Liver (tissue), 9 donors: Measurements from ENCODE around the gene DCDC2B. TPM values are rescaled to one million over a fixed set of nuclear protein-coding genes. Genes with fewer than 3 reads are reported as not detected.
A peak's percentile ranks its signal among the peaks of the same experiment; 100 is the strongest.

Source experiments
- DNase-seq: peaks from one replicate; pipeline ENCODE4 v3.0.0-alpha.2; 2017; ENCODE audit warnings: low spot score
- H3K27ac ChIP-seq, 2 donors: one replicate each; pipeline ENCODE4 v1.7.0; 2013; ENCODE audit warnings: inconsistent platforms in 2 of 2, low read length in 2 of 2, control low read depth in 1 of 2, low read depth in 1 of 2, mild to moderate bottlenecking in 1 of 2
- H3K27me3 ChIP-seq, 4 donors: one replicate each; pipeline versions ENCODE4 v1.6.1 to v1.7.0; 2013; ENCODE audit warnings: low read length in 3 of 4, inconsistent platforms in 1 of 4, mild to moderate bottlenecking in 1 of 4, moderate library complexity in 1 of 4; ENCODE audit not compliant: control insufficient read depth in 4 of 4, insufficient read depth in 4 of 4
- H3K36me3 ChIP-seq, 4 donors: one replicate each; pipeline versions ENCODE4 v1.6.1 to v1.7.0; 2013; ENCODE audit warnings: low read length in 3 of 4, mild to moderate bottlenecking in 3 of 4, low read depth in 1 of 4, moderate library complexity in 1 of 4; ENCODE audit not compliant: control insufficient read depth in 4 of 4, insufficient read depth in 3 of 4
- H3K4me1 ChIP-seq, 4 donors: one replicate each; pipeline versions ENCODE4 v1.6.1 to v1.7.0; 2013; ENCODE audit warnings: low read length in 3 of 4, mild to moderate bottlenecking in 3 of 4, moderate library complexity in 1 of 4; ENCODE audit not compliant: control insufficient read depth in 4 of 4, insufficient read depth in 4 of 4
- H3K4me3 ChIP-seq, 3 donors: one replicate each; pipeline versions ENCODE4 v1.6.1 to v1.7.0; 2013; ENCODE audit warnings: low read length in 3 of 3, control low read depth in 1 of 3, low read depth in 1 of 3, mild to moderate bottlenecking in 1 of 3
- H3K9ac ChIP-seq, 2 donors: one replicate each; pipeline ENCODE4 v1.7.0; 2013; ENCODE audit warnings: low read length in 2 of 2, mild to moderate bottlenecking in 2 of 2, moderate library complexity in 2 of 2, control low read depth in 1 of 2, low read depth in 1 of 2
- H3K9me3 ChIP-seq, 4 donors: one replicate each; pipeline versions ENCODE4 v1.6.1 to v1.7.0; 2013; ENCODE audit warnings: low read length in 3 of 4; ENCODE audit not compliant: control insufficient read depth in 4 of 4
- FOXA1 ChIP-seq: IDR thresholded peaks from 2 replicates; pipeline ENCODE4 v1.6.1; 2016; ENCODE audit warnings: antibody characterized with exemption
- FOXA2 ChIP-seq: IDR thresholded peaks from 2 replicates; pipeline ENCODE4 v1.6.1; 2016; ENCODE audit warnings: antibody characterized with exemption
- GABPA ChIP-seq, 2 donors: IDR thresholded peaks in 1 of 2; conservative IDR thresholded peaks in 1 of 2; 2 replicates each; pipeline ENCODE4 v1.6.1; 2016; ENCODE audit warnings: antibody characterized with exemption in 2 of 2, mild to moderate bottlenecking in 1 of 2, moderate library complexity in 1 of 2
- HNF4G ChIP-seq: IDR thresholded peaks from 2 replicates; pipeline ENCODE4 v1.6.1; 2016; ENCODE audit warnings: antibody characterized with exemption
- JUND ChIP-seq, 2 donors: IDR thresholded peaks; 2 replicates each; pipeline ENCODE4 v1.6.1; 2016; ENCODE audit warnings: antibody characterized with exemption in 2 of 2
- NR2F2 ChIP-seq: IDR thresholded peaks from 2 replicates; pipeline ENCODE4 v1.6.1; 2016; ENCODE audit warnings: antibody characterized with exemption
- TAF1 ChIP-seq: conservative IDR thresholded peaks from 2 replicates; pipeline ENCODE4 v1.6.1; 2016; ENCODE audit warnings: antibody characterized with exemption, mild to moderate bottlenecking
- whole genome bisulfite sequencing: extraction: QIAGEN DNeasy Blood & Tissue Kit; methylation state at CpG from one replicate; pipeline ENCODE4 v1.1.7; 2013; 5-methylcytosine and 5-hydroxymethylcytosine counted together
- polyA plus RNA-seq, 2 donors: library from polyadenylated mRNA; stranded (reverse) in 1 of 2; unstranded in 1 of 2; fragments of 200-250 nt in 1 of 2; fragments of >200 nt in 1 of 2; fragmentation: Nextera tagmentation in 1 of 2; extraction: Ambion mirVana in 1 of 2; gene quantifications; one replicate each; pipeline versions ENCODE4 v1.2.1 to v1.2.3, GENCODE V29; 2013 to 2015
- total RNA-seq, 2 donors: library from RNA; depleted of rRNA; stranded (reverse); fragments of >200 nt; gene quantifications; one replicate each; pipeline ENCODE4 v1.2.3, GENCODE V29; 2014
- TF ChIP-seq, protein P1 (sequence below): fragments of 150-350 bp; IDR thresholded peaks from 2 replicates; pipeline ENCODE4 v1.5.1; 2017; ENCODE audit warnings: improper control_type of control experiment, low read depth, low read length; ENCODE audit not compliant: missing input control
- TF ChIP-seq, protein P2 (sequence below): IDR thresholded peaks from 2 replicates; pipeline ENCODE4 v1.6.1; 2016; ENCODE audit warnings: antibody characterized with exemption
- TF ChIP-seq, protein P3 (sequence below): IDR thresholded peaks from 2 replicates; pipeline ENCODE4 v1.6.1; 2016; ENCODE audit warnings: antibody characterized with exemption, mild to moderate bottlenecking
- TF ChIP-seq, protein P4 (sequence below): IDR thresholded peaks from 2 replicates; pipeline ENCODE4 v1.6.1; 2016; ENCODE audit warnings: antibody characterized with exemption
- TF ChIP-seq, protein P5 (sequence below): IDR thresholded peaks from 2 replicates; pipeline ENCODE4 v1.6.1; 2016; ENCODE audit warnings: antibody characterized with exemption
- donor health status: healthy.
- donor health status: healthy.
- donor health status: healthy.
- donor health status: healthy.
- donor health status: healthy.

DCDC2B gene
- total and polyA plus RNA-seq, 4 donors, result 0.08 TPM; not detected in 3

DNA sequence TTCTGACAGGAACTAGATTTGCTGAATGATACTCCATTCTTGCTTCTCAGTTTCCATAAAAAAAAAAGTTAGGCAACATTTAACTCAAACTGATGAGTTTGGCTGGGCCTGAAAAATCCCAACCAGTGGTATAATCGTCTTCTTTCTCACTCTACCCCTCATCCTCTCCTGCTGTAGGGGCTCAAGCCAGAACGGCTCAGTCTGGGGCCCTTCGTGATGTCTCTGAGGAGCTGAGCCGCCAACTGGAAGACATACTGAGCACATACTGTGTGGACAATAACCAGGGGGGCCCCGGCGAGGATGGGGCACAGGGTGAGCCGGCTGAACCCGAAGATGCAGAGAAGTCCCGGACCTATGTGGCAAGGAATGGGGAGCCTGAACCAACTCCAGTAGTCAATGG is 27.8 kb upstream of the DCDC2B start:
- peak overlapping the region in 2 of 3 donors; percentile 68 to 78 for H3K4me3 ChIP-seq

DNA sequence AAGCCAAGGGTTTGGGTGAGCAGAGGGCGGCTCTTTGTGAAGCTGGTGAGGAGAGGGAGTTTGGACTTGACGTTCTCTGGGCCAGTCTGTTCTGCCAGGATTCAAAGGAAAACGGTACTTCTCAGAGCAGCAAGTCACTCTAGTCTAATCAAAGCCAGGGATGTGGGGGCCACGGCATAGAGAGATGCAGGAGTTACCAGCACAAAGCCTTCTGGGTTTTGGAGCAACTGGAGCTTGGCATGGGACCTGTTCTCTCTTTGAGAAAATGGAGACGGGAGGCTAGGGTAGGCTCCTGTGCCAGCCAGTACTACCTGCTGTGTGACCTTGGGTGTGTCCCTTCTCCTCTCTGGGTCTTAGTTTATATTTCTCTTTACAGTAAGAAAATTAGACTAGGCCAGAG is 27.3 kb upstream of the DCDC2B start:
- Histone ChIP-seq H3K9me3 (no peaks in the 10 kb centered on the region), H3K27me3 (no peaks in the 10 kb centered on the region), H3K4me3 (no peak overlapping the region), H3K27ac (no peak overlapping the region), H3K9ac (no peak overlapping the region), H3K4me1 (peaks cover 16 to 49% (median 36%) of the 10 kb centered on the region in 4 donors), H3K36me3 (peaks cover 4 to 21% (median 19%) of the 10 kb centered on the region in 4 donors)
- no peak for DNase-seq
- no peak for TF ChIP-seq TAF1
- TF ChIP-seq, protein P1, sequence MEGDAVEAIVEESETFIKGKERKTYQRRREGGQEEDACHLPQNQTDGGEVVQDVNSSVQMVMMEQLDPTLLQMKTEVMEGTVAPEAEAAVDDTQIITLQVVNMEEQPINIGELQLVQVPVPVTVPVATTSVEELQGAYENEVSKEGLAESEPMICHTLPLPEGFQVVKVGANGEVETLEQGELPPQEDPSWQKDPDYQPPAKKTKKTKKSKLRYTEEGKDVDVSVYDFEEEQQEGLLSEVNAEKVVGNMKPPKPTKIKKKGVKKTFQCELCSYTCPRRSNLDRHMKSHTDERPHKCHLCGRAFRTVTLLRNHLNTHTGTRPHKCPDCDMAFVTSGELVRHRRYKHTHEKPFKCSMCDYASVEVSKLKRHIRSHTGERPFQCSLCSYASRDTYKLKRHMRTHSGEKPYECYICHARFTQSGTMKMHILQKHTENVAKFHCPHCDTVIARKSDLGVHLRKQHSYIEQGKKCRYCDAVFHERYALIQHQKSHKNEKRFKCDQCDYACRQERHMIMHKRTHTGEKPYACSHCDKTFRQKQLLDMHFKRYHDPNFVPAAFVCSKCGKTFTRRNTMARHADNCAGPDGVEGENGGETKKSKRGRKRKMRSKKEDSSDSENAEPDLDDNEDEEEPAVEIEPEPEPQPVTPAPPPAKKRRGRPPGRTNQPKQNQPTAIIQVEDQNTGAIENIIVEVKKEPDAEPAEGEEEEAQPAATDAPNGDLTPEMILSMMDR, result no peak
- 83% methylated on average over 5 of the region's 5 CpGs for WGBS

More for the DNA sequence above, 27.8 kb upstream of the DCDC2B start:
- Histone ChIP-seq H3K9me3 (no peaks in the 10 kb centered on the region), H3K9ac (peak overlapping the region in 1 of 2 donors; percentile 66), H3K27me3 (no peaks in the 10 kb centered on the region), H3K36me3 (peaks cover 4 to 19% (median 15%) of the 10 kb centered on the region in 4 donors), H3K4me1 (peaks cover 17 to 49% (median 38%) of the 10 kb centered on the region in 4 donors), H3K27ac (peak overlapping the region in 1 of 2 donors; percentile 87)
- TF ChIP-seq FOXA1, result no peak
- TF ChIP-seq HNF4G, result no peak
- TF ChIP-seq, protein P2, sequence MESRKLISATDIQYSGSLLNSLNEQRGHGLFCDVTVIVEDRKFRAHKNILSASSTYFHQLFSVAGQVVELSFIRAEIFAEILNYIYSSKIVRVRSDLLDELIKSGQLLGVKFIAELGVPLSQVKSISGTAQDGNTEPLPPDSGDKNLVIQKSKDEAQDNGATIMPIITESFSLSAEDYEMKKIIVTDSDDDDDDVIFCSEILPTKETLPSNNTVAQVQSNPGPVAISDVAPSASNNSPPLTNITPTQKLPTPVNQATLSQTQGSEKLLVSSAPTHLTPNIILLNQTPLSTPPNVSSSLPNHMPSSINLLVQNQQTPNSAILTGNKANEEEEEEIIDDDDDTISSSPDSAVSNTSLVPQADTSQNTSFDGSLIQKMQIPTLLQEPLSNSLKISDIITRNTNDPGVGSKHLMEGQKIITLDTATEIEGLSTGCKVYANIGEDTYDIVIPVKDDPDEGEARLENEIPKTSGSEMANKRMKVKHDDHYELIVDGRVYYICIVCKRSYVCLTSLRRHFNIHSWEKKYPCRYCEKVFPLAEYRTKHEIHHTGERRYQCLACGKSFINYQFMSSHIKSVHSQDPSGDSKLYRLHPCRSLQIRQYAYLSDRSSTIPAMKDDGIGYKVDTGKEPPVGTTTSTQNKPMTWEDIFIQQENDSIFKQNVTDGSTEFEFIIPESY, result no peak
- TF ChIP-seq, protein P3, sequence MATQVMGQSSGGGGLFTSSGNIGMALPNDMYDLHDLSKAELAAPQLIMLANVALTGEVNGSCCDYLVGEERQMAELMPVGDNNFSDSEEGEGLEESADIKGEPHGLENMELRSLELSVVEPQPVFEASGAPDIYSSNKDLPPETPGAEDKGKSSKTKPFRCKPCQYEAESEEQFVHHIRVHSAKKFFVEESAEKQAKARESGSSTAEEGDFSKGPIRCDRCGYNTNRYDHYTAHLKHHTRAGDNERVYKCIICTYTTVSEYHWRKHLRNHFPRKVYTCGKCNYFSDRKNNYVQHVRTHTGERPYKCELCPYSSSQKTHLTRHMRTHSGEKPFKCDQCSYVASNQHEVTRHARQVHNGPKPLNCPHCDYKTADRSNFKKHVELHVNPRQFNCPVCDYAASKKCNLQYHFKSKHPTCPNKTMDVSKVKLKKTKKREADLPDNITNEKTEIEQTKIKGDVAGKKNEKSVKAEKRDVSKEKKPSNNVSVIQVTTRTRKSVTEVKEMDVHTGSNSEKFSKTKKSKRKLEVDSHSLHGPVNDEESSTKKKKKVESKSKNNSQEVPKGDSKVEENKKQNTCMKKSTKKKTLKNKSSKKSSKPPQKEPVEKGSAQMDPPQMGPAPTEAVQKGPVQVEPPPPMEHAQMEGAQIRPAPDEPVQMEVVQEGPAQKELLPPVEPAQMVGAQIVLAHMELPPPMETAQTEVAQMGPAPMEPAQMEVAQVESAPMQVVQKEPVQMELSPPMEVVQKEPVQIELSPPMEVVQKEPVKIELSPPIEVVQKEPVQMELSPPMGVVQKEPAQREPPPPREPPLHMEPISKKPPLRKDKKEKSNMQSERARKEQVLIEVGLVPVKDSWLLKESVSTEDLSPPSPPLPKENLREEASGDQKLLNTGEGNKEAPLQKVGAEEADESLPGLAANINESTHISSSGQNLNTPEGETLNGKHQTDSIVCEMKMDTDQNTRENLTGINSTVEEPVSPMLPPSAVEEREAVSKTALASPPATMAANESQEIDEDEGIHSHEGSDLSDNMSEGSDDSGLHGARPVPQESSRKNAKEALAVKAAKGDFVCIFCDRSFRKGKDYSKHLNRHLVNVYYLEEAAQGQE, result no peak
- TF ChIP-seq FOXA2, result no peak
- TF ChIP-seq, protein P4, sequence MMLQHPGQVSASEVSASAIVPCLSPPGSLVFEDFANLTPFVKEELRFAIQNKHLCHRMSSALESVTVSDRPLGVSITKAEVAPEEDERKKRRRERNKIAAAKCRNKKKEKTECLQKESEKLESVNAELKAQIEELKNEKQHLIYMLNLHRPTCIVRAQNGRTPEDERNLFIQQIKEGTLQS, result no peak
- no peak for TF ChIP-seq NR2F2
- TF ChIP-seq GABPA (IDR thresholded peaks at IDR 0.05 in 1 of 2, conservative IDR thresholded peaks at IDR 0.05 in 1 of 2), result no peak
- TF ChIP-seq, protein P5, sequence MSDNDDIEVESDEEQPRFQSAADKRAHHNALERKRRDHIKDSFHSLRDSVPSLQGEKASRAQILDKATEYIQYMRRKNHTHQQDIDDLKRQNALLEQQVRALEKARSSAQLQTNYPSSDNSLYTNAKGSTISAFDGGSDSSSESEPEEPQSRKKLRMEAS, result no peak
- TF ChIP-seq JUND (IDR thresholded peaks at IDR 0.05), result no peak
- DNase-seq, result no peak
- 86% methylated on average over 9 of the region's 9 CpGs for WGBS
